ENCODE results near the gene WDR5.

WDR5 gene

GRCh38 chr9:134127065-134127580 lies 8.8 kb upstream of the WDR5 start:
- DNase-seq (ENCODE audit: low read depth) = no peak
- TF ChIP-seq CTCF (conservative IDR thresholded peaks at IDR 0.05; ENCODE audit: low read depth, low read length) = no peak
- H3K4me3 ChIP-seq (ENCODE audit: low read depth, low read length) = no peak overlapping the region

GRCh38 chr9:134127616-134128015 lies 8.3 kb upstream of the WDR5 start:
- DNase-seq (ENCODE audit: low read depth) = no peak
- no peak for TF ChIP-seq CTCF (conservative IDR thresholded peaks at IDR 0.05; ENCODE audit: low read depth, low read length)
- no peak overlapping the region for H3K4me3 ChIP-seq (ENCODE audit: low read depth, low read length)

- no peak for DNase-seq (ENCODE audit: low read depth)
- no peak for TF ChIP-seq CTCF (conservative IDR thresholded peaks at IDR 0.05; ENCODE audit: low read depth, low read length)
Observed at GRCh38 chr9:134128727-134129679, 6.9 kb upstream of the WDR5 start.

GRCh38 chr9:134130503-134131375 lies 5.1 kb upstream of the WDR5 start:
- TF ChIP-seq CTCF (conservative IDR thresholded peaks at IDR 0.05; ENCODE audit: low read depth, low read length) = no peak
- DNase-seq (ENCODE audit: low read depth) = no peak
- H3K4me3 ChIP-seq (ENCODE audit: low read depth, low read length) = no peak overlapping the region

More at GRCh38 chr9:134128727-134129679, 6.9 kb upstream of the WDR5 start:
- no peak overlapping the region for H3K4me3 ChIP-seq (ENCODE audit: low read depth, low read length)

- no peak overlapping the region for H3K4me3 ChIP-seq (ENCODE audit: low read depth, low read length)
- no peak for DNase-seq (ENCODE audit: low read depth)
- TF ChIP-seq CTCF (conservative IDR thresholded peaks at IDR 0.05; ENCODE audit: low read depth, low read length) = no peak
Observed at GRCh38 chr9:134131471-134132207, 4.2 kb upstream of the WDR5 start.

- no peak for TF ChIP-seq CTCF (conservative IDR thresholded peaks at IDR 0.05; ENCODE audit: low read depth, low read length)
- H3K4me3 ChIP-seq (ENCODE audit: low read depth, low read length) = no peak overlapping the region
- DNase-seq (ENCODE audit: low read depth) = no peak
Observed at GRCh38 chr9:134132208-134132870, 3.5 kb upstream of the WDR5 start.

Measured in choroid plexus epithelial cell (primary cell).